Panc1 (cell line): Measurements from ENCODE around the gene PPP1CA. TPM values are rescaled to one million over a fixed set of nuclear protein-coding genes. Genes with fewer than 3 reads are reported as not detected.

ENCODE experiments used
- ATAC-seq: fragments of 200-7000 bp; cut with Tn5 transposase; 2 replicates; pipeline ENCODE4 v1.9.1; 2020; ENCODE audit warnings: mild to moderate bottlenecking, moderate library complexity
- BruUV-seq: library from RNA; stranded (reverse); fragments of 400-500 nt; replicated peaks from 2 replicates; lab custom pipeline; 2021; lab: Mats Ljungman, UMichigan
- CTCF ChIA-PET: fragments of 300-600 bp; sonication (Branson Sonifier 250); formaldehyde crosslinking; loops from one replicate; lab custom pipeline; 2022; ENCODE audit warnings: antibody characterized with exemption; lab: Charles Lee
- POLR2A ChIA-PET: fragments of 300-600 bp; sonication (Branson Sonifier 250); formaldehyde crosslinking; loops from one replicate; lab custom pipeline; 2022; ENCODE audit warnings: antibody characterized with exemption; lab: Charles Lee
- DNase-seq: peaks from one replicate; pipeline ENCODE4 v3.0.0-alpha.2; 2010; ENCODE audit warnings: low read depth, low spot score
- H3K27ac ChIP-seq: 2 replicates; pipeline ENCODE4 v1.5.1; 2011; ENCODE audit warnings: mild to moderate bottlenecking, low read length, inconsistent platforms
- H3K27me3 ChIP-seq: fragments of 200-500 bp; sonication (Bioruptor generic); 2 replicates; pipeline ENCODE4 v1.6.0; 2014; ENCODE audit warnings: low read length, inconsistent platforms; ENCODE audit not compliant: control insufficient read depth, insufficient read depth
- H3K36me3 ChIP-seq: fragments of 200-500 bp; sonication (Bioruptor generic); 2 replicates; pipeline ENCODE4 v1.5.1; 2014; ENCODE audit warnings: inconsistent platforms, mild to moderate bottlenecking, low read length, moderate library complexity; ENCODE audit not compliant: control insufficient read depth, insufficient read depth
- H3K4me1 ChIP-seq: 2 replicates; pipeline ENCODE4 v1.5.1; 2011; ENCODE audit warnings: inconsistent platforms, mild to moderate bottlenecking, low read length, moderate library complexity; ENCODE audit not compliant: control insufficient read depth, insufficient read depth
- H3K4me3 ChIP-seq, 2 experiments: 2 replicates each; pipeline ENCODE4 v1.5.1; 2011 to 2012; ENCODE audit warnings: low read depth in 2 of 2, low read length in 2 of 2, mild to moderate bottlenecking in 2 of 2, inconsistent platforms in 1 of 2, moderate library complexity in 1 of 2
- H3K9me3 ChIP-seq: fragments of 200-500 bp; sonication (Bioruptor generic); 2 replicates; pipeline ENCODE4 v1.5.1; 2014; ENCODE audit warnings: low read depth, mild to moderate bottlenecking, inconsistent platforms, low read length, moderate library complexity; ENCODE audit not compliant: control insufficient read depth, insufficient read depth
- CTCF ChIP-seq: fragments of 450-650 bp; IDR thresholded peaks from 2 replicates; pipeline ENCODE4 v1.5.1; 2017; ENCODE audit warnings: mild to moderate bottlenecking
- POLR2AphosphoS5 ChIP-seq: IDR thresholded peaks from 2 replicates; pipeline ENCODE4 v1.6.1; 2012; ENCODE audit warnings: mild to moderate bottlenecking, low read depth, low read length, moderate library complexity
- REST ChIP-seq, 2 experiments: IDR thresholded peaks; 2 replicates each; pipeline ENCODE4 v1.6.1; 2011 to 2012; ENCODE audit warnings: low read depth in 2 of 2, control low read depth in 1 of 2, low read length in 1 of 2, mild to moderate bottlenecking in 1 of 2, moderate library complexity in 1 of 2; ENCODE audit not compliant: insufficient read depth in 1 of 2
- SIN3A ChIP-seq: IDR thresholded peaks from 2 replicates; pipeline ENCODE4 v1.6.1; 2012; ENCODE audit warnings: low read depth, mild to moderate bottlenecking, low read length, moderate library complexity, borderline replicate concordance; ENCODE audit not compliant: insufficient read depth
- TCF7L2 ChIP-seq: IDR thresholded peaks from 2 replicates; pipeline ENCODE4 v1.6.1; 2011; ENCODE audit warnings: mild to moderate bottlenecking, low read depth, low read length, inconsistent platforms
- in situ Hi-C: cut with HindIII; loops from 2 replicates; pipeline ENCODE4 v1.10.0; 2016; ENCODE audit warnings: low sequenced_read_pairs, low pct_unique_long_range_greater_than_20kb
- intact Hi-C: fragments of 100-400 bp; cut with micrococcal nuclease; formaldehyde crosslinking; loops from one replicate; pipeline ENCODE4 v1.10.0; 2022; ENCODE audit not compliant: unreplicated experiment
- total RNA-seq: library from RNA; stranded (reverse); gene quantifications from one replicate; pipeline ENCODE4 v1.2.1, GENCODE V29; 2021; ENCODE audit not compliant: unreplicated experiment

Gene PPP1CA
- total RNA-seq, 1 experiment from 2014 or later: 361 TPM

DNA sequence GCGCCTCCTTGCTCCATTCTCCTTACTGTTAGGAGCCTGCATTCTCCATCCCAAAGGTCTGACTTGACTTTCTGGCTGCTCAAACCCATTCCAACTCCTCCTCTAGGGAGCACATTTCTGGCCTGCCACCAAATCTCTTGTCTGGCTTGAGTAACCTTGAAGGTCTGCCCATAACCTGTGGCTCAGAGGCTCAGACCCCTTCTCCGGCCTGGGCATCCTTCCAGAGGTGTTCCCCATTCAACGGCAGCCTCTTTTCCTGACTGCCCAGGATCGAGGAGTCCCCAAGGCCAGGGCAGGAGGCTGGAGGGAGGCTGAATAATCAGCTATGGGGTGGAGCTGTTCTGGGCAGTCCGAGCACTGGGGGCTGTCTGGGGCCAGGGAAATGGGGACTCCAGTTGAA, 7.7 kb downstream of the PPP1CA start:
- ATAC-seq: no peak
- BruUV-seq: no TSS peak
- no peak for DNase-seq
- in situ Hi-C loops: no loop called here
- TF ChIP-seq CTCF: no peak
- no peak for TF ChIP-seq TCF7L2
- TF ChIP-seq POLR2AphosphoS5: no peak
- no peak for TF ChIP-seq SIN3A
- TF ChIP-seq REST (IDR thresholded peaks at IDR 0.05; ENCODE audit: insufficient read depth in 1 of 2, low read depth in 2 of 2, low read length in 1 of 2): no peak
- no peaks in the 10 kb centered on the region for H3K9me3 ChIP-seq
- ChIA-PET CTCF (interaction anchor here (0.7 kb wide), 1 partner anchor 43 kb away, joined by 5 read pairs; the partner anchor contains the start of gene PTPRCAP), POLR2A (interaction anchor here (0.7 kb wide), 1 partner anchor 98 kb away, joined by 4 read pairs; no protein-coding TSS in a partner anchor)
- H3K4me3 ChIP-seq: no peak overlapping the region
- intact Hi-C loops: no loop called here
- H3K4me1 ChIP-seq: peaks cover 31% of the 10 kb centered on the region
- no peaks in the 10 kb centered on the region for H3K27me3 ChIP-seq
- peaks cover 7% of the 10 kb centered on the region for H3K36me3 ChIP-seq
- no peak overlapping the region for H3K27ac ChIP-seq

DNA sequence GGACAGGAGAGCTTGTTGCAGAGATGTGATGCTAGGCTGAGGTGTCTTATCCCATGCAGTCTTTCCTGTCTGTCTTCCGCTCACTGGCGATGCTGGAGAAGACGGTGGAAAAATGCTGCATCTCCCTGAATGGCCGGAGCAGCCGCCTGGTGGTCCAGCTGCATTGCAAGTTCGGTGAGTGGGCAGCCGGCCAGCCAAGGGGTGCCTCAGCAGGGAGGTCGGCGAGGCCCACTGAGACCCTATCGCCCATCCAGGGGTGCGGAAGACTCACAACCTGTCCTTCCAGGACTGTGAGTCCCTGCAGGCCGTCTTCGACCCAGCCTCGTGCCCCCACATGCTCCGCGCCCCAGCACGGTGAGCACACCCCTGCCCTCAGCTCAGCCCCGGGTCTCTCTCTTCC, 8.2 kb downstream of the PPP1CA start:
- no TSS peak for BruUV-seq
- DNase-seq (no peak), ATAC-seq (no peak)
- Histone ChIP-seq H3K9me3 (no peaks in the 10 kb centered on the region), H3K27me3 (no peaks in the 10 kb centered on the region), H3K36me3 (peaks cover 7% of the 10 kb centered on the region), H3K27ac (no peak overlapping the region), H3K4me1 (peaks cover 28% of the 10 kb centered on the region), H3K4me3 (no peak overlapping the region)
- TF ChIP-seq SIN3A (no peak), TCF7L2 (no peak), CTCF (no peak), POLR2AphosphoS5 (no peak), REST (IDR thresholded peaks at IDR 0.05; ENCODE audit: insufficient read depth in 1 of 2, low read depth in 2 of 2, low read length in 1 of 2) (no peak)
- intact Hi-C loops (no loop called here), in situ Hi-C loops (no loop called here)
- CTCF ChIA-PET: no interaction called here
- POLR2A ChIA-PET: interaction anchor here (0.6 kb wide), 1 partner anchor 878 kb away, joined by 4 read pairs; the partner anchor contains the start of gene C11orf24
